IMR-90 (cell line): Measurements from ENCODE around the gene HTR5A. TPM values are rescaled to one million over a fixed set of nuclear protein-coding genes. Genes with fewer than 3 reads are reported as not detected.
A peak's percentile ranks its signal among the peaks of the same experiment; 100 is the strongest.

Experiments
- ATAC-seq: fragments of 200-7000 bp; cut with Tn5 transposase; 2 replicates; pipeline ENCODE4 v1.9.1; 2020; ENCODE audit warnings: low read depth, mild to moderate bottlenecking, moderate library complexity
- BruUV-seq: library from RNA; stranded (reverse); fragments of 400-500 nt; replicated peaks from 2 replicates; lab custom pipeline; 2021; lab: Mats Ljungman, UMichigan
- CTCF ChIA-PET: fragments of 300-600 bp; formaldehyde crosslinking; extraction: SDS; loops from one replicate; lab custom pipeline; 2021; ENCODE audit warnings: antibody characterized with exemption; lab: Yijun Ruan, JAX
- POLR2A ChIA-PET: fragments of 300-600 bp; sonication (Branson Sonifier 250); formaldehyde crosslinking; loops from one replicate; lab custom pipeline; 2022; ENCODE audit warnings: antibody characterized with exemption; ENCODE audit not compliant: unreplicated experiment; lab: Charles Lee
- DNase-seq: peaks from one replicate; pipeline ENCODE4 v3.0.0; 2013
- H2AFZ ChIP-seq: replicated peaks from 2 replicates; pipeline ENCODE3; 2013; ENCODE audit warnings: low read length, mild to moderate bottlenecking; ENCODE audit not compliant: poor library complexity
- H2AK5ac ChIP-seq: 2 replicates; pipeline ENCODE4 v1.6.1; 2013; ENCODE audit warnings: low read depth, low read length, inconsistent platforms
- H2AK9ac ChIP-seq: replicated peaks from 2 replicates; pipeline ENCODE3; 2013; ENCODE audit warnings: mild to moderate bottlenecking, low read depth, low read length, moderate library complexity; ENCODE audit not compliant: poor library complexity
- H2BK120ac ChIP-seq: 2 replicates; pipeline ENCODE4 v1.6.1; 2013; ENCODE audit warnings: low read depth, low read length, inconsistent platforms
- H2BK15ac ChIP-seq: 3 replicates; pipeline ENCODE4 v1.6.1; 2013; ENCODE audit warnings: low read depth, low read length, inconsistent platforms
- H2BK20ac ChIP-seq: 2 replicates; pipeline ENCODE4 v1.6.1; 2013; ENCODE audit warnings: low read depth, mild to moderate bottlenecking, inconsistent platforms, low read length, moderate library complexity
- H2BK5ac ChIP-seq: 2 replicates; pipeline ENCODE4 v1.6.1; 2013; ENCODE audit warnings: mild to moderate bottlenecking, low read depth, low read length, inconsistent platforms; ENCODE audit not compliant: poor library complexity, severe bottlenecking
- H3K14ac ChIP-seq: replicated peaks from 2 replicates; pipeline ENCODE4 v1.6.1; 2013; ENCODE audit warnings: low read depth, low read length, inconsistent platforms
- H3K18ac ChIP-seq: 2 replicates; pipeline ENCODE4 v1.6.1; 2013; ENCODE audit warnings: low read depth, low read length, control low read depth
- H3K23ac ChIP-seq: 2 replicates; pipeline ENCODE4 v1.6.1; 2013; ENCODE audit warnings: low read depth, low read length, inconsistent platforms
- H3K27ac ChIP-seq: 2 replicates; pipeline ENCODE4 v1.5.1; 2013; ENCODE audit warnings: mild to moderate bottlenecking, control low read depth, low read length; ENCODE audit not compliant: insufficient read depth
- H3K27me3 ChIP-seq: 2 replicates; pipeline ENCODE4 v1.6.1; 2013; ENCODE audit warnings: low read length; ENCODE audit not compliant: control insufficient read depth, insufficient read depth
- H3K36me3 ChIP-seq: 2 replicates; pipeline ENCODE4 v1.6.1; 2013; ENCODE audit warnings: low read length, mixed read lengths; ENCODE audit not compliant: control insufficient read depth, insufficient read depth
- H3K4ac ChIP-seq: 2 replicates; pipeline ENCODE4 v1.6.1; 2013; ENCODE audit warnings: low read depth, low read length, inconsistent platforms
- H3K4me1 ChIP-seq: 2 replicates; pipeline ENCODE4 v1.6.1; 2013; ENCODE audit warnings: low read length, mixed read lengths; ENCODE audit not compliant: control insufficient read depth, insufficient read depth
- H3K4me2 ChIP-seq: 2 replicates; pipeline ENCODE4 v1.6.1; 2013; ENCODE audit warnings: low read depth, mild to moderate bottlenecking, control low read depth, low read length, moderate library complexity
- H3K4me3 ChIP-seq: 2 replicates; pipeline ENCODE4 v1.5.1; 2013; ENCODE audit warnings: low read depth, mild to moderate bottlenecking, control low read depth, low read length, moderate library complexity; ENCODE audit not compliant: insufficient read depth
- H3K56ac ChIP-seq: 2 replicates; pipeline ENCODE4 v1.6.1; 2013; ENCODE audit warnings: low read length, inconsistent platforms; ENCODE audit not compliant: insufficient read depth; ENCODE audit errors: extremely low read depth
- H3K79me1 ChIP-seq, 2 experiments: 2 replicates each; pipeline ENCODE4 v1.6.1; 2013; ENCODE audit warnings: low read length in 2 of 2, inconsistent platforms in 1 of 2, low read depth in 1 of 2
- H3K9ac ChIP-seq: 2 replicates; pipeline ENCODE4 v1.6.1; 2013; ENCODE audit warnings: low read depth, low read length, control low read depth
- H3K9me1 ChIP-seq: 2 replicates; pipeline ENCODE4 v1.6.1; 2013; ENCODE audit warnings: low read length, inconsistent platforms; ENCODE audit not compliant: insufficient read depth
- H3K9me3 ChIP-seq: 2 replicates; pipeline ENCODE4 v1.6.1; 2013; ENCODE audit warnings: low read length; ENCODE audit not compliant: control insufficient read depth, insufficient read depth
- H4K20me1 ChIP-seq: 2 replicates; pipeline ENCODE4 v1.6.1; 2013; ENCODE audit warnings: low read length, inconsistent platforms; ENCODE audit not compliant: insufficient read depth
- H4K5ac ChIP-seq: 2 replicates; pipeline ENCODE4 v1.6.1; 2013; ENCODE audit warnings: mild to moderate bottlenecking, low read depth, low read length, control low read depth
- H4K8ac ChIP-seq, 2 experiments: 2 replicates each; pipeline ENCODE4 v1.6.1; 2013; ENCODE audit warnings: low read depth in 2 of 2, low read length in 2 of 2, control low read depth in 1 of 2, inconsistent platforms in 1 of 2
- H4K91ac ChIP-seq: 2 replicates; pipeline ENCODE4 v1.6.1; 2013; ENCODE audit warnings: low read depth, low read length, inconsistent platforms; ENCODE audit not compliant: insufficient read depth
- BHLHE40 ChIP-seq: fragments of 150-350 bp; IDR thresholded peaks from 2 replicates; pipeline ENCODE4 v1.6.1; 2016; ENCODE audit warnings: mild to moderate bottlenecking, low read depth, low read length
- CTCF ChIP-seq: conservative IDR thresholded peaks from 2 replicates; pipeline ENCODE4 v1.5.1; 2012; ENCODE audit warnings: mild to moderate bottlenecking, low read depth, low read length, improper control_type of control experiment
- RCOR1 ChIP-seq: IDR thresholded peaks from 2 replicates; pipeline ENCODE4 v1.6.1; 2012; ENCODE audit warnings: mild to moderate bottlenecking, low read length, improper control_type of control experiment; ENCODE audit not compliant: insufficient replicate concordance
- USF2 ChIP-seq: fragments of 150-350 bp; IDR thresholded peaks from 2 replicates; pipeline ENCODE4 v1.6.1; 2017; ENCODE audit warnings: mild to moderate bottlenecking, antibody characterized with exemption, low read length, low read depth
- WGBS, 2 experiments: methylation state at CpG; one replicate each; pipeline versions ENCODE4 v1.1.5 to v1.1.7; 2013; ENCODE audit warnings: missing lambda C conversion rate in 2 of 2; ENCODE audit not compliant: insufficient read length in 1 of 2; ENCODE audit errors: extremely low coverage in 2 of 2; 5-methylcytosine and 5-hydroxymethylcytosine counted together
- dilution Hi-C: fragments of 300-500 bp; cut with HindIII; formaldehyde crosslinking; loops from one replicate; pipeline ENCODE4 v1.14.3; 2018; ENCODE audit warnings: low sequenced_read_pairs; ENCODE audit not compliant: unreplicated experiment
- in situ Hi-C: fragments of 300-500 bp; cut with MboI; formaldehyde crosslinking; loops from 3 replicates; pipeline ENCODE4 v1.14.3; 2019; ENCODE audit warnings: low sequenced_read_pairs, inconsistent platforms, mixed read lengths
- intact Hi-C: fragments of 100-400 bp; cut with micrococcal nuclease; formaldehyde crosslinking; loops from 2 replicates; pipeline ENCODE4 v1.10.0; 2022
- polyA plus RNA-seq, 3 experiments: library from polyadenylated mRNA; depleted of rRNA; stranded (reverse); fragments of >200 nt; gene quantifications; 2 replicates each; pipeline ENCODE4 v1.2.3, GENCODE V29; 2012; ENCODE audit warnings: low replicate concordance in 1 of 3
- total RNA-seq: library from RNA; depleted of rRNA; stranded (reverse); fragments of >200 nt; gene quantifications from 2 replicates; pipeline ENCODE4 v1.2.3, GENCODE V29; 2012

HTR5A gene
- total and polyA plus RNA-seq, 2 of the 4 experiments (the other 2 are of a cell fraction), result not detected

GRCh38 chr7:155129789-155130188 lies 59.7 kb downstream of the HTR5A start:
- peak overlapping the region; percentile 33 for H2AFZ ChIP-seq
- H3K4ac ChIP-seq, result no peak overlapping the region
- no peak overlapping the region for H4K91ac ChIP-seq
- no peaks in the 10 kb centered on the region for H3K9me1 ChIP-seq
- 22% methylated on average over 3 of the region's 7 CpGs; no CpG with 5 or more reads in 1 of the 2 experiments for WGBS, 2 experiments
- intact Hi-C loops, result no loop called here
- H3K27ac ChIP-seq, result no peak overlapping the region
- no peaks in the 10 kb centered on the region for H3K27me3 ChIP-seq
- no peak overlapping the region for H2AK9ac ChIP-seq
- no peak overlapping the region for H3K4me2 ChIP-seq
- H4K8ac ChIP-seq, result no peak overlapping the region
- H3K79me1 ChIP-seq, result no peaks in the 10 kb centered on the region
- H3K36me3 ChIP-seq, result no peaks in the 10 kb centered on the region
- no peak overlapping the region for H2BK20ac ChIP-seq
- H3K23ac ChIP-seq, result no peak overlapping the region
- H3K18ac ChIP-seq, result no peak overlapping the region
- in situ Hi-C loops, result no loop called here
- H3K4me1 ChIP-seq, result no peaks in the 10 kb centered on the region
- H4K5ac ChIP-seq, result no peak overlapping the region
- ChIA-PET CTCF (no interaction called here), POLR2A (no interaction called here)
- H2BK5ac ChIP-seq, result no peak overlapping the region
- H3K14ac ChIP-seq, result no peak overlapping the region
- H2BK15ac ChIP-seq, result no peak overlapping the region
- BruUV-seq, result no TSS peak
- TF ChIP-seq USF2 (no peak), CTCF (no peak), BHLHE40 (no peak), RCOR1 (no peak)
- no peaks in the 10 kb centered on the region for H4K20me1 ChIP-seq
- H2AK5ac ChIP-seq, result no peak overlapping the region
- dilution Hi-C loops, result no loop called here
- DNase-seq (no peak), ATAC-seq (no peak)
- H2BK120ac ChIP-seq, result no peak overlapping the region
- H3K56ac ChIP-seq, result no peak overlapping the region
- no peak overlapping the region for H3K4me3 ChIP-seq
- H3K9ac ChIP-seq, result no peak overlapping the region
- peaks cover 6% of the 10 kb centered on the region; the same call in 1 of the 2 replicates for H3K9me3 ChIP-seq
